Loucy (cell line): ENCODE measurements around the gene AGXT2.

Experiments used
- CTCF ChIP-seq: fragments of 200-600 bp; sonication (generic); conservative IDR thresholded peaks from 2 replicates; pipeline ENCODE4 v1.5.1; 2014; ENCODE audit warnings: mild to moderate bottlenecking, antibody characterized with exemption, low read length
- EZH2phosphoT487 ChIP-seq: fragments of 200-600 bp; IDR thresholded peaks from 2 replicates; pipeline ENCODE4 v1.6.1; 2018; ENCODE audit warnings: antibody characterized with exemption, mild to moderate bottlenecking, moderate library complexity, borderline replicate concordance

DNA sequence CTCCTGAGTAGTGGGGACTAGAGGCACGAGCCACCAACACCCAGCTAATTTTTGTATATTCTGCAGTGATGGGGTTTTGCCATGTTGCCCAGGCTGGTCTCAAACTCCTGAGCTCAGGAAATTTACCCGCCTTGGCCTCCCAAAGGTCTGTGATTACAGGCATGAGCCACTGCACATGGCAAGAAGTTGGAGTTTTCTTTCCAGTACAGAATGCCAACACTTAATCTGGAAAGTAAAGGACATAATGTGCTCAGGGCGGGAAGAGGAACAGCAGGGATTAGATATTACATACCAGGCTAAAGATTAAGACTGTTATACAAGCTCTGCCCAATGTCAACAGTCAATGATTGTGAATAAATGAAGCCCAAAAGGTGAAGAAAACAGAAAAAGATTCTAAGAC, 47.2 kb upstream of the AGXT2 start:
- TF ChIP-seq CTCF (no peak), EZH2phosphoT487 (no peak)
